8988T (cell line): ENCODE data around the gene PSAT1.

Source experiments
- DNase-seq: peaks from one replicate; pipeline ENCODE4 v3.0.0; 2011

The PSAT1 gene

GRCh38 chr9:78370991-78371390, 74.1 kb downstream of the PSAT1 start:
- no peak for DNase-seq

- no peak for DNase-seq
These were observed 75.1 kb downstream of the PSAT1 start for GRCh38 chr9:78371981-78372380.
